ENCODE measurements around the gene ERC2.

- TF ChIP-seq CTCF (conservative IDR thresholded peaks at IDR 0.05 in 1 of 2, IDR thresholded peaks at IDR 0.05 in 1 of 2; ENCODE audit: extremely low read depth in 1 of 2, insufficient read depth in 1 of 2, low read depth in 1 of 2, low read length in 2 of 2) (no peak), EZH2 (IDR thresholded peaks at IDR 0.05; ENCODE audit: borderline replicate concordance, low read length) (no peak)
Measured at GRCh38 chr3:55770077-55770476, 698.2 kb downstream of the ERC2 start.

All from mammary epithelial cell (primary cell).